GM23248 (cell line): Measurements from ENCODE around the gene SMARCD2.

Experiments
- EZH2 ChIP-seq: fragments of 200-600 bp; sonication (generic); IDR thresholded peaks from 2 replicates; pipeline ENCODE4 v1.6.1; 2018; ENCODE audit warnings: antibody characterized with exemption, mild to moderate bottlenecking; ENCODE audit not compliant: insufficient read depth, poor library complexity, severe bottlenecking
- EZH2phosphoT487 ChIP-seq: fragments of 200-600 bp; sonication (generic); IDR thresholded peaks from 2 replicates; pipeline ENCODE4 v1.6.1; 2018; ENCODE audit warnings: antibody characterized with exemption, moderate library complexity, mild to moderate bottlenecking, low read depth; ENCODE audit not compliant: insufficient read depth

GRCh38 chr17:63800783-63801182 is 41.7 kb downstream of the SMARCD2 start:
- no peak for TF ChIP-seq EZH2
- no peak for TF ChIP-seq EZH2phosphoT487
